LNCaP clone FGC (cell line): ENCODE results near the gene CEMP1.
A peak's percentile ranks its signal among the peaks of the same experiment; 100 is the strongest.
"Not testable (repeated sequence)": the region's sequence is repeated elsewhere in the genome, so short reads cannot be mapped to it uniquely, and the experiment has no call there.

Source experiments
- DNase-seq: peaks from one replicate; pipeline ENCODE4 v3.0.0-alpha.2; 2011; ENCODE audit warnings: low read depth
- H3K4me3 ChIP-seq: 2 replicates; pipeline ENCODE4 v1.5.1; 2011; ENCODE audit warnings: mild to moderate bottlenecking, low read depth, low read length, control low read depth
- TF ChIP-seq, protein P1 (sequence below): IDR thresholded peaks from 2 replicates; pipeline ENCODE4 v1.5.1; 2012; ENCODE audit warnings: mild to moderate bottlenecking; ENCODE audit not compliant: control insufficient read depth, insufficient read depth; ENCODE audit errors: extremely low read depth

CEMP1 gene

DNA sequence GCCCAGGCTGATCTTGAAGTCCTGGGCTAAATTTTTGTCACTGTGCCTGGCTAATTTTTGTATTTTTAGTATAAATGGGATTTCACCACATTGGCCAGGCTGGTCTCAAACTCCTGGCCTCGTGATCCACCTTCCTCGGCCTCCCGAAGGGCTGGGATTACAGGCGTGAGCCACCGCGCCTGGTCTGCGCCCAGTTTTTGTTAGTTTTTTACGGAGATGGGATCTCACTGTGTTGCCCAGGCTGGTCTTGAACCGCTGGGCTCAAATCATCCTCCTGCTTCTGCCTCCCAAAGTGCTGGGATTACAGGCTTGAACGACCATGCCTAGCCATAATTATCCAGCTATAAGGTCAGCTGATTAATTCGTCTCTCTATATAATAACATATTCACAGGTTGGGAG lies 2.7 kb upstream of the CEMP1 start:
- TF ChIP-seq, protein P1, sequence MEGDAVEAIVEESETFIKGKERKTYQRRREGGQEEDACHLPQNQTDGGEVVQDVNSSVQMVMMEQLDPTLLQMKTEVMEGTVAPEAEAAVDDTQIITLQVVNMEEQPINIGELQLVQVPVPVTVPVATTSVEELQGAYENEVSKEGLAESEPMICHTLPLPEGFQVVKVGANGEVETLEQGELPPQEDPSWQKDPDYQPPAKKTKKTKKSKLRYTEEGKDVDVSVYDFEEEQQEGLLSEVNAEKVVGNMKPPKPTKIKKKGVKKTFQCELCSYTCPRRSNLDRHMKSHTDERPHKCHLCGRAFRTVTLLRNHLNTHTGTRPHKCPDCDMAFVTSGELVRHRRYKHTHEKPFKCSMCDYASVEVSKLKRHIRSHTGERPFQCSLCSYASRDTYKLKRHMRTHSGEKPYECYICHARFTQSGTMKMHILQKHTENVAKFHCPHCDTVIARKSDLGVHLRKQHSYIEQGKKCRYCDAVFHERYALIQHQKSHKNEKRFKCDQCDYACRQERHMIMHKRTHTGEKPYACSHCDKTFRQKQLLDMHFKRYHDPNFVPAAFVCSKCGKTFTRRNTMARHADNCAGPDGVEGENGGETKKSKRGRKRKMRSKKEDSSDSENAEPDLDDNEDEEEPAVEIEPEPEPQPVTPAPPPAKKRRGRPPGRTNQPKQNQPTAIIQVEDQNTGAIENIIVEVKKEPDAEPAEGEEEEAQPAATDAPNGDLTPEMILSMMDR: no peak
- DNase-seq: no peak
- no peak overlapping the region for H3K4me3 ChIP-seq

DNA sequence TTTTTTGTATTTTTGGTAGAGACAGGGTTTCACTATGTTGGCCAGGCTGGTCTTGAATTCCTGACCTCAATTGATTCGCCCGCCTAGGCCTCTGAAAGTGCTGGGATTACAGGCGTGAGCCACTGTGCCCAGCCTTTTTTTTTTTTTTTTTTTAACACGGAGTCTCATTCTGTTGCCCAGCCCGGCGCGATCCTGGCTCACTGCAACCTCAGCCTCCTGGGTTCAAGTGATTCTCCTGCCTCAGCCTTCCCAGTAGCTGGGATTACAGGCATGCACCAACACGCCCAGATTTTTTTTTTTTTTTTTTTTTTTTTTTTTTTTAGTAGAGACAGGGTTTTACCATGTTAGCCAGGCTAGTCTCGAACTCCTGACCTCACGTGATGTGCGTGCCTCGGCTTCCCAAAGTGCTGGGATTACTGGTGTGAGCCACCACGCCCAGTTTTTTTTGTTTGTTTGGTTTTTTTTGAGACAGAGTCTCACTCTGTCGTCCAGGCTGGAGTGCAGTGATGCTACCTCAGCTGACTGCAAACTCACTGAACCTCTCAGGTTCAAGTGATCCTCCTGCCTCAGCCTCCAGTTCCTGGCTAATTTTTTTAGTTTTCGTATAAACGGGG lies 2.0 kb upstream of the CEMP1 start:
- not testable (repeated sequence) for DNase-seq
- H3K4me3 ChIP-seq: peak overlapping the region; percentile 62; the same call in 1 of the 2 replicates

DNA sequence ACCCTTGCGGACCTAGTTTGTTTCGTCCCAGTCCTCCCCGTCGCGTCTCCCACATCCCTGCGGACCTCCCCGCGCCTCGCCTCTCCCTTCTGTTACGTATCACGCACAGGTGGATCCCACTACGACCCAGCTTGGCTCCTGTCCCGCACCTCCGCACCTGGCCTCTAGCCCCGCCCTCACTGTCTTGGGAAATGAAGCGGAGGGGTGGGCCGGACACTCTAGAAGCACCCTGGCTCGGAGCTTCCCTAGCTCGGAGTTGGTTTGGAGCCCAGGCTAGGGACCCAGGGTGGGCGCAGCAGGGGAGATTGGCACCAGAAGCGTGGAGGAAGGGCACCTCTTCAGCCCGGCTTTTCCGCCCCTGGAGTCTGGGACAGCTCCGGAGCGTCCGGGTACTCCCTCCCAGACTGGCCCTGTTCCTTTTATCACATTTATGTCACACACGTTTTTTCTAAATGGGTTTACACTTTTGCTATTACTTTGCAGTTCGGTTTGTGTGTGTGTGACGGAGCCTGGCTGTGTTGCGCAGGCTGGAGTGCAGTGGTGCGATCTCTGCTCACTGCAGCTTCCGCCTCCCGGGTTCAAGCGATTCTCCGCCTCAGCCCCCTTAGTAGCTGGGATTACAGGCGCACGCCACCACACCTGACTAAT lies 1.4 kb upstream of the CEMP1 start:
- DNase-seq: peak; percentile 71
- TF ChIP-seq, protein P1: no peak
- H3K4me3 ChIP-seq: peak overlapping the region; percentile 62

DNA sequence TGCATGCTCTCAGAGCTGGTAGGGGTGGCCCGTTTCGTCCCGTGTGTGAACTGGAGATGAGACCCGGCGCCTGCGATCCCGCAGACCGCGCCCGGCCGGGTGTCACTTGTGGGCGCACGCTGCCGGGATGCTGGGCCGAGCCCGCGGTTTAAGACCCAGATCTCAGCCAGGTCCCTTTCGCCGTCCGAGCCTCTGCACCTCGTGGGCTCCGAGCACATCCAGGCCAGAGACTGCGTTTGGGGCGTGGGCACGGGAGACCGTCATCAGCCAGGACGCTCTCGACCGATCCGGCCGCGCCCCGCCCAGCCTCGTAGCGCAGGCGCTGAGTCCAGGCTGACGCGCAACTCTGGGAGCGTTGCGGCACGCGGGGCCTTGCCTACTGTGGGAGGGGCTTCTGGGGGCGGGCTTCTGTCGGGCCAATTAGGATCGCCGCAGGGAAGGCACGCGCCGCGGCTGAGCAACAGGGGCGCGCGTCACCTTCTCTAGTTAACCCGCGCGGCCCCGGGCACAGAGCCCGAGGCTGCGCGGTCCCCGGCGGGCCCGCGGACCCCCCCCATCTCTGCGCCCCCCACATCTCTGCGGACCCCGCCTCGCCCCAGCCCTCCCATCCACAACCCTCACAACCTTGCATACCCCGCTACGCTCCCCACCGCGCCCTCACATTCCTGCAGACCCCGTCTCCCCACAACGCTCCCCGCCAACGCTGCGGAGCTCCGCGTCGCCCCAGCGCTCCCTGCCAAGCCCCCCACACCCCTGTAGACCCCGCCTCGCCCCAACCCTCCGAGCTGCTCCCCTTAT lies 687 bp upstream of the CEMP1 start:
- peak; percentile 87 for DNase-seq
- TF ChIP-seq, protein P1: no peak
- peak overlapping the region; percentile 62 for H3K4me3 ChIP-seq

DNA sequence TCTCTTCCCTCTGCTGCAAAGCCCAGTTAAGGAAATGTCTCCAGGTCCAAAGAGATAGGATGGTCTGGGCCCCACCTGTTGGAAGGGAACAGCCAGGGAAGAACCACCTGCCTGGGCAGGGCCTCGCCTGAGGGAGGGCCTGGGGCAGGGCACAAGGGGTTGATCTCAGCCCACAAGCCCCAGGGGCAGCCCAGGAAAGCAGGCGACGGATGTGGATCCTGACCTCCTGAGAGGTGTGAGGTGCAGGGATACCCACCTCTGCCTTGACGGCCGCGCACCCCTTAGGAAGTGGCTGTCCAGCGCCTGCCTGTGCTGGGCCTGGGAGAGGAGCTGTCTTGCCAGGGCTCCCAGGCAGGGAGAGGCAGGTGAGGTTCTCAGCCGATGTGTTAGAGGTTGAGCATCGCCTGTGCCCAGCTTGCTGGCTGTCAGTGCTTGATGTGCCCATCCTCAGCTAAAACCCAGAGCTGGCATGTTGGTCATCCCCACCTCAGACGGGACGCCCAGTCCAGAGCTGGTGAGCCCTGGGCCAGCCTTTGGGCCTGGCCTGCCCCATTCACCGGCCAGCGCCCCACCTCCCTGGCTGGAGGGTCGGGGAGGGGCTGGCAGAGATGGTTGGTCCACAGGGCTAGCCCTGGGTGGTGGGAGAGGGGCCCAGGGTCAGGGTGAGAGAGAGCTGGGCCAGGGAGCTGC lies 434 bp downstream of the CEMP1 start:
- DNase-seq: no peak
- TF ChIP-seq, protein P1: no peak
- H3K4me3 ChIP-seq: peak overlapping the region; percentile 62; the same call in 1 of the 2 replicates

DNA sequence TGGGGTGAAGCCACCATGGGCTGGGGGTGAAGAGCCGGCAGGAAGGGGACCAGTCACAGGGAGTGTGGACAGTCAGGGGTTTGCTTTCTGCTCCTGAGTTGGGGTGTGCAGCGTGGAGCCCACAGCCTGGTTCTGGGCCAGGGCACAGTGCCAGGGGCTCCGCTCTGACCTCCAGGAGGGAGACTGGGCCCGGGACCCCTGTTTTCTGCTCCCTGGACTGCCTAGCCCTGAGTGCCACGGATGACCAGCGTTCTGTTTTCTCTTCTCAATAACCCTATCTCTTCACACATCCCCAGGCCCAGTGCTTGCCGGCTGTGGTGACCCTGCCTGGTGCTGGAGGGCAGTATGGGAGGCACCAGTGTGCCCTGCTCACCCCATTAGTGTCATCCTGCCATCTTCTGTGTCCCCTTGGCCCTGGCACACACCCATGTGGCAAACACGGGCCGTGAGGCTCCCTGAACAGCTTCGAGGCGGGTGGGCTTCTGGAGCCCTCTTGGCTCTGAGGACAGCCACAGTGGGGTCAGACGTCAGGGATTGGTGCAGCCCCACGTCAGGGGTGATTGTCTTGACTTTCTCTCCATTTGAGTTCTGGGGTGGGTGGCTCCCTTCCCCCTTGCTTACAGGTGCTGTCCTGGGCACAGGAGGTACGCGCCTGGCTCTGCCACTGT lies 1.1 kb downstream of the CEMP1 start:
- H3K4me3 ChIP-seq: no peak overlapping the region
- TF ChIP-seq, protein P1: no peak
- no peak for DNase-seq
